ENCODE measurements around the gene THEM4.

The THEM4 gene

DNA sequence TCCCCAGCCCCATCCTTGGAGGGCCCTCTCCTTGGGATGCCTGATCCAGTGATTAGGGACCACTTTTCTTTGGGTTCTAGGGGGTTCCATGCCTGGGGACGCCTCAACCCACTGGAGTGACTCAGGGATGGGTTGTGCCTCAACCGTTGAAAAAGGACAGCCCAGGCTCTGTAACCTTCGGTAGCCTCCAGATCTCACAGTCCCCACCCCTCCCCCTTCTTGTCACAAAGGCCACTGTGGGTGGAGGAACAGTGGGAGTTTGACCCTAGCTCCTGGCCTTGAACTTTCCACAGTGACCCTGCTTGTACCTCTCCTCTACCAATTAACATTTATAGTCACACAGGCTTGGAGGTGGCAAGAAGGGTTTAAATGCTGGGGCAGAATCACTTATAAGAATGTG, 75.1 kb downstream of the THEM4 start:
- DNase-seq: no peak

DNA sequence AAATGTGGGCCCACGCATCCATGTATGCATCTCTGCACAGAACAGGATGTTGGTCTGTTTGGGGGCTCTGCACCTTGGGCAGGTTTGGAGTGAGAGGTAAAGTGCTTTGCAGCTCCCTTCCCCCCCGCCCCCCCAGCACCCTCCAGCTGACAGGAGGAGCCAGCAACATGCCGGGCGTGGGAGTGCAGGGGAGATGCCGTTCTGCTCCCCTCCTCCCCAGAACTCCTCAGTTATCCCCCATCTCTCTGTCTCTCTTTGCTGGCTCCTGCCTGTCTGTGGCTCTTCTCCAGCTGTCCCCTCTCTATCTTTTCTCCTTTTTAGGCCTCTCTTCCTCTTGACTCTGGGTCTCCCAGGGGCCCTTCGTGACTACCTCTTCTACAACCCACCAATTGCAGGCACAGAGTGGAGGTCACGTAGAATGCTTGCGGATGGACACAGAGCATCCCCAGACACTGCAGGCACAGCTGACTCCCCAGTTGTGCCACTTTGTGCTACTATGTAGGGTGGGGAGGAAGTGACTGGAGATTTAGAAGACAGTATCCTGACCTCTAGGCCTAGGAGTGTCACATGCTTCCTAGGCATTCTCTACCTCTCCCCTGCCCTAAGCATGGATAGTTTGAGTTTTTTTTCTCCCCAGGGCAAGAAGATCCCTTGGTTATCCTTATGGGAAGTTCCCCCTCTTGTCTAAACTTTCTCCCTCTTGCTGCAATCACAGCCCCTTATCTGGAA, 76.0 kb downstream of the THEM4 start:
- DNase-seq: no peak

- DNase-seq: peak; percentile 82
Measured at GRCh38 chr1:151832318-151832980, 76.9 kb downstream of the THEM4 start.

DNA sequence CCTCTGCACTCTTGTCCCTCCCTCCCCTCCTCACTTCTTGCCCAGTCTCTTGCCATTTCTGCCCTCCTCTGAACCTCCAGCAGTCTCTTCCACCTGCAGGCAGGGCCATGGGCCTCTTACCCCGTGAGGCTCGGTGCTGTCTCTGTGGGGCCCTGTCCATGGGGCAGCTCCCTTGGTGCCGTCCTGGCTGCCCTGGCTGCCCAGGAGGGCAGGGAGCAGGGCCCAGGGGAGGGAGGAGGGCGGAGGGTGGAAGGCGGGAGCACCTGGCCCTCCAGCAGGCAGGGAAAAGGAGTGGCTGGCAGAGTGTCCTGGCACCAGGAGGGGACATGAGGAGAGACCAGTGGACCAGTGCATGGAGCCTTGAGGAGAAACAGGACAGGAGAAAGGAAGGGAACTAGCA, 77.7 kb downstream of the THEM4 start, which contains the start of gene RORC:
Gene RORC, minus strand, starts transcription at position 198 of the 400 bp plus-strand sequence. Its CDS starts 38 bp downstream, at position 160.
- DNase-seq: no peak

GRCh38 chr1:151831256-151831591, 78.1 kb downstream of the THEM4 start:
- no peak for DNase-seq

GRCh38 chr1:151830055-151830454, 79.3 kb downstream of the THEM4 start:
- no peak for DNase-seq

GRCh38 chr1:151829352-151830046, 79.8 kb downstream of the THEM4 start:
- no peak for DNase-seq

DNA sequence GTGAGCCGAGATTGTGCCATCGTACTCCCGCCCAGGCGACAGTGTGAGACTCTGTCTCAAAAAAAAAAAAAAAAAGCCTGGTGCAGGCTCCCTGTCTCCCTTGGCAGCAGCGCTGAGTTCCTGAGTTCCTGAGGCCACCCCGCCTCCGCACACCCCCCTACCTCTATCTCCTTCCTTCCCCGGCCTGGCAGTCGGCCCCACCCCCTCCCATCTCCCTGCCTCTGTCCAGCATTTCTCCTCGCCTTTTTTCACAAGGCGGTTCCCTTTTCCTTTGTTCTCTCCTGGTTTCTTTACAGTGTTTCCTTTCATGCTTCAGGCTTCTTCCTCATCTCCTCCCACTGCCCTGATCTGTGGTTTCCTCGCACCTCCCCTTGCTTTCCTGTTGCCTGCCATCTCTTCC, 80.4 kb downstream of the THEM4 start:
- DNase-seq: no peak

DNA sequence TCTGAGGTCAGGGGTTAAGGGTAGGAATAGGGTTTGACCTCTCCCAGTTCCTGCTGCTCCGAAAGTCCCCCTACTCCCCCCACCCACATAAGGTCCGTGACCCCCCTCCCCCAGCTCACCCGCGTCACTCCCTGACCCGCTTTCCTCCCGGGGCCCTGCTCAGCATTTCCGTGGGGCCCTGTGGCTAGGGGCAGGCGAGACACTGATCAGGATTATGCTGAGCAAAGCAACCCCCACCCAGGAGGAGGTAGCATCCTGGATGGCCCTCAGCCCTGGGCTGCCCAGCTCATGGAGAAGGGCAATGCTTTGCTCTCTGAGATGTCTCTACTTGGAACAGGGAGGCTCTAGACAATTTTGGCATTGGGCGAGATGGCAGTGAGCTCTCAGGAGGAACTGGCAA, 81.5 kb downstream of the THEM4 start:
- DNase-seq: no peak

DNA sequence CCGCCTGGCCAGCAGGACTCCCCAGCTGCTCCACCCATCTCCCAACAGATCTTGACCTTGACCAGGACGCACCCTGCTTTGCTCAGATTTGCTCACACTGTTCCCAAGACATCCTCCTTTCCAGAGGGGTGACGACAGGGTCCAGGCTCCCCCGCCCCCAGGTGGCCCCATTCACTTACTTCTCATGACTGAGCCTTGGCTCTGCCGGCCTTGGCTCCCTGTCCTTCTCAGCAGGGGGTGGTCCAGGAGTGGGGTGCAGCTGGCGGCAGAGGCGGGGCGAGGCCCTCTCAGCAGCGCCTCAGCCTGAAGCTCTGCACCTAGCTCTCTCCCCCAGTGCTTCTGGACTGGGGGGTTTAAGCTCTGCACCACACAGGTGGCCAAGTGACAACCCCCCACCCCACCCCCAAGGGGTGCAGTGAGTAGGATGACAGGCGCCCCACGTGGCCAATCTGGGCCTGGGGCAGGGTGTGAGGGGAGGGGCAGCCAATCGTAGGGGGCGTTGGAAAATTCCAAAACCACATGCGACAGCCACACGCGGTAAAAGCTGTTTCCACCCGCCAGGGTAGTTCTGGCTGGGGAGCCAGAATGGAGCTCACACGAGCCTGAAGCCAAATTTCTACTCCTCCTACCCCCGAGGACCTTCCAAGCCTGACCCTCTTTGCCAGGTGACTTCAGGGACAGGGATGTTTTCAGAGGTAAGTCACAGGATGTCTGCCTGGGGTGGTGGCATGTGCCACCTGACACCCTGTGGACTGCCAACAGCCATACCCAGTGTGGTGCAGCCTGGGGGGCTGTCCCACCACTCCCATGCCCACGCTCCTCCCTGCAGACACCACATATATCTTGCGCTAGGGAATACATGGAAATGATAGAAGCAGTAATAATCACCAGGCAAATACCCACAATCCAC, 83.3 kb downstream of the THEM4 start:
- DNase-seq: no peak

GRCh38 chr1:151825204-151825603, 84.1 kb downstream of the THEM4 start:
- no peak for DNase-seq

All from NCI-H2107 (cell line).